Ectodermal cell (in vitro differentiated cells): ENCODE data around the gene ACER3.
"Not testable (repeated sequence)": the region's sequence is repeated elsewhere in the genome, so short reads cannot be mapped to it uniquely, and the experiment has no call there.

Source experiments
- H3K27ac ChIP-seq: 2 replicates; pipeline ENCODE4 v1.7.0; 2013; ENCODE audit warnings: mild to moderate bottlenecking, low read depth, low read length; ENCODE audit not compliant: insufficient read depth, poor library complexity, severe bottlenecking
- H3K27me3 ChIP-seq: 2 replicates; pipeline ENCODE4 v1.7.0; 2013; ENCODE audit warnings: mild to moderate bottlenecking, low read length; ENCODE audit not compliant: insufficient read depth, control insufficient read depth, poor library complexity, severe bottlenecking
- H3K36me3 ChIP-seq: one replicate; pipeline ENCODE4 v1.7.0; 2013; ENCODE audit warnings: low read length; ENCODE audit not compliant: control insufficient read depth, insufficient read depth
- H3K4me1 ChIP-seq: one replicate; pipeline ENCODE4 v1.7.0; 2013; ENCODE audit warnings: low read length; ENCODE audit not compliant: control insufficient read depth, insufficient read depth
- H3K4me3 ChIP-seq: 2 replicates; pipeline ENCODE4 v1.7.0; 2013; ENCODE audit warnings: low read depth, low read length, control low read depth; ENCODE audit not compliant: insufficient read depth
- H3K9me3 ChIP-seq: 2 replicates; pipeline ENCODE4 v1.7.0; 2013; ENCODE audit warnings: mild to moderate bottlenecking, low read length, moderate library complexity; ENCODE audit not compliant: control insufficient read depth
- WGBS, 2 experiments: methylation state at CpG; one replicate each; pipeline ENCODE4 v1.1.7; 2013; ENCODE audit warnings: missing lambda C conversion rate in 2 of 2; 5-methylcytosine and 5-hydroxymethylcytosine counted together

Gene ACER3

DNA sequence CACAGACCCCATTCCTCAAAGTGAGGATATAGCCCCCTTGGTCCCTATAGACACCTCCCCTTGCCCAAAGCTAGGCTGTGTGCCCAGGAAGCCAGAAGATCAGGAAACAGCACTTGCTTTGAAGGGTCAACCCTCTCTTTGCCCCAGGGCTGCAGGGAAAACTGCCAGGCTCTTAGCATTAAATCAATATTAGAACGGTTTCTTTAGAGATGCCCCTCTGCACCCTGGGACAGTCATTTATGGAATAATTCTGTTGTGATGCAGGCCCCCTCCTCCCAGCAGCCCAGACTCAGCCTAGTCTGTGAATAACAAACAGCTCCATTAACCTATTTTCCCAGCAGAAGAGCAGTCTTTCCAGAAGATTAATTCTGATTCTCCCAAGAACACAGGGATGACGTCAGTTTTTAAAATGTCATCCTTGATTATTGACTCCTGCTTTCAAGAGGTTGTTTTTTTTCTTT lies 194.4 kb downstream of the ACER3 start:
- 81 to 88% methylated on average over 2 of the region's 2 CpGs for WGBS, 2 experiments

DNA sequence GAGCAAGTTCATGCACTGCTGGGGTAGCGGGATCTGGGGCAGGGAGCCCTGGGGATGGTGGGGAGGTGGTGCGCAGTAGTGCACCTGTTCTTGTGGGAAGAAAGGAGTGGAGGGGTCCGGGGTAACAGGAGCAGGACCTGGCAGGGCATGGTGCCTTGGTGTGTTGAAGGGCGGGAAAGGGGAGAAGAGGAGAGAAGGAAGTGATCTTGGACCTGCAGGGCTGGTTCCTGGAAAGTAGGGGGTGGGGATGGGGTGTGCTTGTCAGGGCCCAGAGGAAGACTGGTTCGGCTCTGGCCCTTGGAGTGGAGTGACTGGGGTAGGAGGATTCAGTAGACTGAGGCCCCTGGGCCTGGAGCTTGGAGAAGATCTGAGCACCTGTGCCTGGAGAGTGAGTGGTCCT lies 195.2 kb downstream of the ACER3 start:
- H3K27me3 ChIP-seq = no peaks in the 10 kb centered on the region
- H3K9me3 ChIP-seq = no peaks in the 10 kb centered on the region
- H3K27ac ChIP-seq = no peak overlapping the region
- WGBS, 2 experiments = 94 to 96% methylated on average over 5 of the region's 5 CpGs
- H3K4me3 ChIP-seq = no peak overlapping the region
- H3K4me1 ChIP-seq = no peaks in the 10 kb centered on the region
- no peaks in the 10 kb centered on the region for H3K36me3 ChIP-seq

More for the DNA sequence above, 194.4 kb downstream of the ACER3 start:
- no peaks in the 10 kb centered on the region for H3K27me3 ChIP-seq
- no peak overlapping the region for H3K4me3 ChIP-seq
- H3K9me3 ChIP-seq = no peaks in the 10 kb centered on the region
- H3K36me3 ChIP-seq = no peaks in the 10 kb centered on the region
- no peak overlapping the region for H3K27ac ChIP-seq
- no peaks in the 10 kb centered on the region for H3K4me1 ChIP-seq

GRCh38 chr11:77056814-77057402 lies 196.2 kb downstream of the ACER3 start:
- Histone ChIP-seq H3K4me1 (no peaks in the 10 kb centered on the region), H3K9me3 (no peaks in the 10 kb centered on the region), H3K36me3 (no peaks in the 10 kb centered on the region), H3K4me3 (no peak overlapping the region), H3K27me3 (no peaks in the 10 kb centered on the region), H3K27ac (no peak overlapping the region)
- WGBS, 2 experiments = 80 to 86% methylated on average over 3 of the region's 3 CpGs

- H3K27ac ChIP-seq = no peak overlapping the region
- 90 to 92% methylated on average over 9 of the region's 9 CpGs for WGBS, 2 experiments
- no peaks in the 10 kb centered on the region for H3K36me3 ChIP-seq
- H3K4me3 ChIP-seq = no peak overlapping the region
- H3K27me3 ChIP-seq = no peaks in the 10 kb centered on the region
- H3K9me3 ChIP-seq = no peaks in the 10 kb centered on the region
- no peaks in the 10 kb centered on the region for H3K4me1 ChIP-seq
Observed at GRCh38 chr11:77057938-77058474, 197.3 kb downstream of the ACER3 start.

DNA sequence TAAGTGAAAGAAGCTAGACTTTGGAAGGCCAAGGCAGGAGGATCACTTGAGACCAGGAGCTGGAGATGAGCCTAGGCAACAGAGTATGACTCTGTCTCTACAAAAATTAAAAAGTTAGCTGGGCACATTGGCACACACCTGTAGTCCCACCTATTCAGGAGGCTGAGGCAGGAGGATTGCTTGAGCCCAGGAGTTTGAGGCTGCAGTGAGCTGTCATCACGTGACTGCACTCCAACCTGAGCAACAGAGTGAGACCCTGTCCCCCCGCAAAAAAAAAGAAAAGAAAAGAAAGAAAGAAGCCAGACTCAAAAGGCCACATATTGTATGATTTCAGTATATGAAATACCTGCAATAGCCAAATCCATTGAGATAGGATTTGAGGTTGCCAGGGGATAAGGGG lies 198.2 kb downstream of the ACER3 start:
- Histone ChIP-seq H3K27ac (no peak overlapping the region), H3K9me3 (no peaks in the 10 kb centered on the region)
- 89 to 97% methylated on average over 2 of the region's 2 CpGs for WGBS, 2 experiments

DNA sequence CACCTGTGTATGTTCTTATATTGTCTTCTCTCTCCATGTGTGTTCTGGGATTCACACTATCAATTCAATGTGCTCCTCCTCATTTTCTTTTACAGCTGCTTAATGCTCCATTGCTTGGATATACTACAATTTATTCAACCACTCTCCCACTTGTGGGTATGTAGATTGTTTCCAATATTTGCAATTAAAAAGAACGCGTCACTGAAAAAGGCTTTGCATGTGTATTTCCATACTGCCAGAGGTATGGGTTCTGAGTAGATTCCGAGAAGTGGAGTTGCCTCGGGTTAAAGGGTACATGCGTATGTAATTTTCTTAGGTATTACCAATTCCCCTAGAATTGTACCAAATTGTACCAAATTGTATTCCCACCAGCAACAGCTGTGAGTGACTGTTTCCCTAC lies 199.1 kb downstream of the ACER3 start:
- Histone ChIP-seq H3K27ac (no peak overlapping the region), H3K27me3 (no peaks in the 10 kb centered on the region), H3K4me1 (no peaks in the 10 kb centered on the region), H3K4me3 (no peak overlapping the region), H3K36me3 (no peaks in the 10 kb centered on the region), H3K9me3 (no peaks in the 10 kb centered on the region)
- WGBS, 2 experiments = 92 to 95% methylated on average over 4 to 5 of the region's 5 CpGs

More for the DNA sequence above, 198.2 kb downstream of the ACER3 start:
- no peak overlapping the region for H3K4me3 ChIP-seq
- H3K27me3 ChIP-seq = no peaks in the 10 kb centered on the region
- H3K4me1 ChIP-seq = no peaks in the 10 kb centered on the region
- H3K36me3 ChIP-seq = no peaks in the 10 kb centered on the region

DNA sequence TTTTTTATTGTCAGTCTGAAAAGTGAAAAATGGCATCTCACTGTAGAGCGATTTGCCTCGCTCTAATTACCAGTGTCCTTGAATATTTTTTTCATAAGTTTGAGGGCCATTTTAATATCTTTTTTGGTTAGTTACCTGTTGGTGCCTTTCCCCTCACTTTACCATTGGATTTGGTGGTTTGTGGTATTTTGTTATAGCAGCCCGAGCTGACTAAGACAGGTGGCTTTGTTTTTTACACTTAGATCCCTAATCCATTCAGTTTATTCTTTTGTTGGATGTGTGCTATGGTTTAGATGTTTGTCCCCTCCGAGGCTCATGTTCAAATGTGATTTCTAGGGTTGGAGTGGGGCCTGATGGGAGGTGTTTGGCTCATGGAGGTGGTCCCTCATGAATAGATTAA lies 199.5 kb downstream of the ACER3 start:
- Histone ChIP-seq H3K27me3 (peaks cover 2% of the 10 kb centered on the region), H3K4me3 (no peak overlapping the region), H3K36me3 (no peaks in the 10 kb centered on the region), H3K4me1 (no peaks in the 10 kb centered on the region), H3K9me3 (no peaks in the 10 kb centered on the region), H3K27ac (no peak overlapping the region)
- WGBS, 2 experiments = 94 to 95% methylated on average over 3 to 4 of the region's 4 CpGs

DNA sequence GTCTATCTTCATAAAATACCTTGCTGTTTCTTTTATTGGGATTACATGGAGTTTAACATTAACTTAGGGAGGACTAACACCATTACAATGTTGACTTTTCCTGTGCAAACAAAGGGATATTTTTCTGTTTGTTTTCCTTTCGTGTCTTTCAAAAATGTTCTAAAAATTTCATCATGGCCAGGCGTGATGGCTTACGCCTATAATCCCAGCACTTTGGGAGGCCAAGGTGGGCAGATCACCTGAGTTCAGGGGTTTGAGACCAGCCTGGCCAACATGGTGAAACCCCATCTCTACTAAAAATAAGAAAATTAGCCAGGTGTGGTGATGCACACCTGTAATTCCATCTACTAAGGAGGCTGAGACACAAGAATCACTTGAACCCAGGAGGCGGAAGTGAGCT lies 200.5 kb downstream of the ACER3 start:
- H3K4me3 ChIP-seq, H3K9me3 ChIP-seq, H3K4me1 ChIP-seq, H3K27me3 ChIP-seq, H3K36me3 ChIP-seq, H3K27ac ChIP-seq: not testable (repeated sequence)
- 93 to 94% methylated on average over 4 of the region's 4 CpGs for WGBS, 2 experiments

DNA sequence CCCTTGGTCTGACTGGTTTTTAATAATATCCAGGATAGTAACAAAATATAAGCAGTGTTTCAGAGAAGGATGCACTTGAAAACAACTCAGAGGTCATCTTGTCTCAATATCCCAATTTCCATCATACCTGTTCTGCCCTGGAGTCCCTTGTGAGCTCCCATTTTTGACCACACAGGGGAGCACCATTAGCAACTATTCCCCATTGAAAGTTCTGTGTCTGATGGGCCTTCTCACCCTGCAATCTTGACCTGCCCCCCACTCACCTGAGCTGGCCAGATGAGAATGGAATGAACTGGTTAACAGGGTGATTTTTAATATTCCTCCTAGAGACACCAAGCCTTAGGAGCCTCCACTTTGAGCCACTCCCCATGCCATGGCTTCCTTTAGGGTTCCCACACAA lies 202.2 kb downstream of the ACER3 start:
- H3K27me3 ChIP-seq = peaks cover 9% of the 10 kb centered on the region
- no peak overlapping the region for H3K27ac ChIP-seq
- H3K4me3 ChIP-seq = no peak overlapping the region

GRCh38 chr11:77063407-77063806 lies 202.7 kb downstream of the ACER3 start:
- Histone ChIP-seq H3K4me3 (no peak overlapping the region), H3K9me3 (no peaks in the 10 kb centered on the region), H3K27me3 (peaks cover 9% of the 10 kb centered on the region), H3K4me1 (no peaks in the 10 kb centered on the region), H3K36me3 (no peaks in the 10 kb centered on the region), H3K27ac (no peak overlapping the region)
- WGBS, 2 experiments = 92 to 98% methylated on average over 1 of the region's 1 CpG

More for the DNA sequence above, 202.2 kb downstream of the ACER3 start:
- H3K4me1 ChIP-seq = no peaks in the 10 kb centered on the region
- H3K9me3 ChIP-seq = no peaks in the 10 kb centered on the region
- H3K36me3 ChIP-seq = no peaks in the 10 kb centered on the region
